ENCODE results near the gene MEGF11. TPM values are rescaled to one million over a fixed set of nuclear protein-coding genes. Genes with fewer than 3 reads are reported as not detected.

MEGF11 gene
- total RNA-seq (ENCODE audit: insufficient read depth, low replicate concordance) = 1.9 TPM

- DNase-seq (ENCODE audit: low spot score) = peak; percentile 63
These were observed at the start of gene MEGF11 for GRCh38 chr15:66253418-66254088. MEGF11 (minus strand) TSS chr15:66253750; CDS start chr15:66128403, 125,347 bp downstream.

- DNase-seq (ENCODE audit: low spot score) = no peak
These were observed 49.1 kb upstream of the MEGF11 start for GRCh38 chr15:66302489-66303278.

GRCh38 chr15:66298803-66299251 lies 45.3 kb upstream of the MEGF11 start:
- no peak for DNase-seq (ENCODE audit: low spot score)

GRCh38 chr15:66296186-66296585 lies 42.6 kb upstream of the MEGF11 start:
- DNase-seq (ENCODE audit: low spot score) = no peak

GRCh38 chr15:66294932-66295235 lies 41.3 kb upstream of the MEGF11 start:
- DNase-seq (ENCODE audit: low spot score) = peak; percentile 83

- DNase-seq (ENCODE audit: low spot score) = no peak
These were observed 40.8 kb upstream of the MEGF11 start for GRCh38 chr15:66294157-66294931.

- DNase-seq (ENCODE audit: low spot score) = peak; percentile 68
These were observed 40.0 kb upstream of the MEGF11 start, which contains the start of gene DIS3L for GRCh38 chr15:66293419-66294156. DIS3L (plus strand) TSS chr15:66293568; CDS start chr15:66293597, 29 bp downstream.

- peak; percentile 3 for DNase-seq (ENCODE audit: low spot score)
These were observed 39.2 kb upstream of the MEGF11 start for GRCh38 chr15:66292571-66293418.

- peak; percentile 59 for DNase-seq (ENCODE audit: low spot score)
These were observed 38.4 kb upstream of the MEGF11 start for GRCh38 chr15:66291816-66292570.

- DNase-seq (ENCODE audit: low spot score) = no peak
These were observed 37.0 kb upstream of the MEGF11 start for GRCh38 chr15:66290518-66290917.

GRCh38 chr15:66290007-66290406 lies 36.5 kb upstream of the MEGF11 start:
- no peak for DNase-seq (ENCODE audit: low spot score)

- DNase-seq (ENCODE audit: low spot score) = no peak
These were observed 35.1 kb upstream of the MEGF11 start for GRCh38 chr15:66288551-66289185.

- DNase-seq (ENCODE audit: low spot score) = no peak
These were observed 34.5 kb upstream of the MEGF11 start for GRCh38 chr15:66288093-66288492.

GRCh38 chr15:66287461-66288057 lies 34.0 kb upstream of the MEGF11 start:
- DNase-seq (ENCODE audit: low spot score) = peak; percentile 70

GRCh38 chr15:66285533-66286280 lies 32.2 kb upstream of the MEGF11 start:
- peak; percentile 70 for DNase-seq (ENCODE audit: low spot score)

- DNase-seq (ENCODE audit: low spot score) = peak; percentile 10
These were observed 30.7 kb upstream of the MEGF11 start for GRCh38 chr15:66284271-66284670.

- DNase-seq (ENCODE audit: low spot score) = no peak
These were observed 25.1 kb upstream of the MEGF11 start for GRCh38 chr15:66278671-66279070.

- no peak for DNase-seq (ENCODE audit: low spot score)
These were observed 24.5 kb upstream of the MEGF11 start for GRCh38 chr15:66278056-66278455.
